MM.1S (cell line): ENCODE data around the gene OR10K1.

ENCODE experiments used
- EZH2 ChIP-seq: fragments of 300-600 bp; sonication (generic); optimal IDR thresholded peaks from 2 replicates; pipeline ENCODE3; 2017; ENCODE audit warnings: low read depth, mild to moderate bottlenecking, antibody characterized with exemption, low read length, mixed read lengths
- TF ChIP-seq, protein P1 (sequence below): fragments of 300-600 bp; sonication (generic); IDR thresholded peaks from 2 replicates; pipeline ENCODE4 v1.5.1; 2016; ENCODE audit warnings: antibody characterized with exemption, low read length, mixed read lengths

- TF ChIP-seq EZH2 = no peak
- TF ChIP-seq, protein P1, sequence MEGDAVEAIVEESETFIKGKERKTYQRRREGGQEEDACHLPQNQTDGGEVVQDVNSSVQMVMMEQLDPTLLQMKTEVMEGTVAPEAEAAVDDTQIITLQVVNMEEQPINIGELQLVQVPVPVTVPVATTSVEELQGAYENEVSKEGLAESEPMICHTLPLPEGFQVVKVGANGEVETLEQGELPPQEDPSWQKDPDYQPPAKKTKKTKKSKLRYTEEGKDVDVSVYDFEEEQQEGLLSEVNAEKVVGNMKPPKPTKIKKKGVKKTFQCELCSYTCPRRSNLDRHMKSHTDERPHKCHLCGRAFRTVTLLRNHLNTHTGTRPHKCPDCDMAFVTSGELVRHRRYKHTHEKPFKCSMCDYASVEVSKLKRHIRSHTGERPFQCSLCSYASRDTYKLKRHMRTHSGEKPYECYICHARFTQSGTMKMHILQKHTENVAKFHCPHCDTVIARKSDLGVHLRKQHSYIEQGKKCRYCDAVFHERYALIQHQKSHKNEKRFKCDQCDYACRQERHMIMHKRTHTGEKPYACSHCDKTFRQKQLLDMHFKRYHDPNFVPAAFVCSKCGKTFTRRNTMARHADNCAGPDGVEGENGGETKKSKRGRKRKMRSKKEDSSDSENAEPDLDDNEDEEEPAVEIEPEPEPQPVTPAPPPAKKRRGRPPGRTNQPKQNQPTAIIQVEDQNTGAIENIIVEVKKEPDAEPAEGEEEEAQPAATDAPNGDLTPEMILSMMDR = no peak
Measured at GRCh38 chr1:158454537-158454936, 7.1 kb upstream of the OR10K1 start.
